ENCODE data around the gene SPECC1L. TPM values are rescaled to one million over a fixed set of nuclear protein-coding genes. Genes with fewer than 3 reads are reported as not detected.
"Not testable (repeated sequence)": the region's sequence is repeated elsewhere in the genome, so short reads cannot be mapped to it uniquely, and the experiment has no call there.

SPECC1L gene
- total RNA-seq, 6 donors from 2014 or later: 37.7 to 80.6 (median 62.3) TPM

GRCh38 chr22:24282401-24282800 is 11.8 kb downstream of the SPECC1L start:
- ATAC-seq (ENCODE audit: low FRiP score in 2 of 2): no peak

DNA sequence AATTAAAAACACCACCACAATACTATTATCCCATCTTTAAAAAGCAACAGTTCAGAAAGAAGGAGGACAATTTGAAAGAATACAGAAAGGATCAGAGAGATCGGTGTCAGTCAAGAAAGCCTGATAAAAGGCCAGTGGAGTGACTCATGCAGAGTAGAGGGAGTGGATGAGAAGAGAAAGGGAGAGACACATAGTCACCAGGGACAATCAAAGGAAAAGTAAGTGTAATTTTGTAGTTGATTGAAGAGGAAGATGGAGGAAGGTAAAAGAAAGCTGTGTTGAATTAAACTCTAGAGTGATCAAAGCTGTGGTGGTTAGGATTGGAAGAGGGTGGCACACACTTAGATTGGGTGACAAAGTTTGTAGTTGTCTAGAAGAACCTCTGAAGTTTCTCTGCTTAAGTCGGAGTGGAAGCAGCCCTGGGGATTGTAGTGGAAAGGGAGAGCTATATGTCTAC is 14.1 kb downstream of the SPECC1L start:
- no peaks in the 10 kb centered on the region for H3K27me3 ChIP-seq
- no peaks in the 10 kb centered on the region for H3K36me3 ChIP-seq
- no peak for DNase-seq
- ATAC-seq (ENCODE audit: low FRiP score in 2 of 2): no peak
- H3K4me3 ChIP-seq: no peak overlapping the region
- TF ChIP-seq POLR2AphosphoS5 (IDR thresholded peaks at IDR 0.05): no peak
- no peak for TF ChIP-seq POLR2A (IDR thresholded peaks at IDR 0.05)
- no peak for TF ChIP-seq EP300 (IDR thresholded peaks at IDR 0.05)
- TF ChIP-seq CTCF (IDR thresholded peaks at IDR 0.05): no peak
- peaks cover 14 to 36% (median 26%) of the 10 kb centered on the region in 4 donors for H3K4me1 ChIP-seq
- H3K9me3 ChIP-seq: no peaks in the 10 kb centered on the region
- 68 to 80% methylated on average over 2 of the region's 2 CpGs for WGBS, 2 donors
- peak overlapping the region; percentile 16 to 44 (median 28) for H3K27ac ChIP-seq

More at GRCh38 chr22:24282401-24282800, 11.8 kb downstream of the SPECC1L start:
- H3K4me1 ChIP-seq: peaks cover 8 to 30% (median 17%) of the 10 kb centered on the region in 4 donors
- H3K36me3 ChIP-seq: no peaks in the 10 kb centered on the region
- no peaks in the 10 kb centered on the region for H3K27me3 ChIP-seq
- no peak overlapping the region for H3K4me3 ChIP-seq
- DNase-seq: no peak
- TF ChIP-seq POLR2A (IDR thresholded peaks at IDR 0.05): no peak
- WGBS, 2 donors: 61 to 65% methylated on average over 2 of the region's 2 CpGs
- H3K9me3 ChIP-seq: no peaks in the 10 kb centered on the region
- H3K27ac ChIP-seq: no peak overlapping the region

GRCh38 chr22:24285245-24285644 is 14.6 kb downstream of the SPECC1L start:
- Histone ChIP-seq H3K4me3 (no peak overlapping the region), H3K27me3 (no peaks in the 10 kb centered on the region), H3K36me3 (no peaks in the 10 kb centered on the region), H3K9me3 (no peaks in the 10 kb centered on the region), H3K27ac (peak overlapping the region; percentile 16 to 44 (median 28)), H3K4me1 (peaks cover 19 to 39% (median 31%) of the 10 kb centered on the region in 4 donors)
- TF ChIP-seq POLR2AphosphoS5 (IDR thresholded peaks at IDR 0.05): no peak
- TF ChIP-seq EP300 (IDR thresholded peaks at IDR 0.05): no peak
- no peak for TF ChIP-seq CTCF (IDR thresholded peaks at IDR 0.05)
- no peak for TF ChIP-seq POLR2A (IDR thresholded peaks at IDR 0.05)
- no peak for ATAC-seq (ENCODE audit: low FRiP score in 2 of 2)
- WGBS, 2 donors: 49 to 54% methylated on average over 4 of the region's 4 CpGs
- no peak for DNase-seq

DNA sequence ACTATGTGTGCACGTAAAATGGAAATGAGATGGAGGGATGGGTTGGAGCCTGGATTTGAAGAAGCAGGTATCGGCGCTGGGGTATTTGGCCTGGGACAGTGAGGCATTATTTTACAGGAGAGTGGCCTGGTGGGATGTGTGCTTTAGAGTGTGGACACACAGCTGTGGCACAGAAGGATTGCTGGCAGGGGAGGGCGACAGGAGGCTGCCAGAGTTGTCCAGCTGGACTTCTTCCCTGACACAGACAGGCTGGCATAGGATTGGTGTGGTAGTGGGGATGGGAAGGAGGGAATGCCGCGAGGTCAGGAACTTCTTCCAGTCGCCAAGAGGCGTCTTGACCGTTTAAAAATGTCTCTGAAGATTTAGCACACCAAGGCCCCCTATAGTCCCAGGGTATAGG is 16.6 kb downstream of the SPECC1L start:
- WGBS, 2 donors: 69 to 82% methylated on average over 3 to 6 of the region's 9 CpGs
- not testable (repeated sequence) for H3K4me3 ChIP-seq; DNase-seq; H3K36me3 ChIP-seq; H3K27me3 ChIP-seq; H3K9me3 ChIP-seq; ATAC-seq (ENCODE audit: low FRiP score in 2 of 2)
- H3K27ac ChIP-seq: peak overlapping the region in 2 of 4 donors; percentile 22 to 38
- peaks cover 34 to 57% (median 44%) of the 10 kb centered on the region in 4 donors for H3K4me1 ChIP-seq

DNA sequence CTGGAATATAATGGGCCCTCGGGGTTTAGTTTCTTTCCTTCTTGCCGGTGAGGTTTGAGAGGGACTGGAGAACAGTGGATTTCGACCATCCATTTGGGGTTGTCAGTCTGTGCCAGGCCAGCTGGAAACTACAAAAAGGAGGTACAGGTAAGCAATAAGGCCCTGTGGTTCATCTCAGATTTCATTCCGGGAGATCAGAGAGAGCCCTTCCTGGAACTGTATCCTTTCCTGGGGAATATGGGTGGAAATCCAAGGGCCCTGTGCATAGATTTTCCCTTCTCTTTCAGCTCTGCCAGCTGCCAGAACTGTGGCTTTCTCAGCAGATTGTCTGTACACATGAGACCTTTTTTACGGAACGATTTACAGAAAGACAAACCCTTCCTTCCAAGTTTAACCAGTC is 17.2 kb downstream of the SPECC1L start:
- peak overlapping the region in 1 of 4 donors; percentile 22 for H3K27ac ChIP-seq
- H3K9me3 ChIP-seq; DNase-seq; H3K4me3 ChIP-seq; ATAC-seq (ENCODE audit: low FRiP score in 2 of 2); H3K27me3 ChIP-seq; H3K36me3 ChIP-seq: not testable (repeated sequence)
- 82 to 85% methylated on average over 6 of the region's 6 CpGs for WGBS, 2 donors
- peaks cover 35 to 58% (median 44%) of the 10 kb centered on the region in 4 donors for H3K4me1 ChIP-seq

- Histone ChIP-seq H3K4me1 (peaks cover 35 to 58% (median 46%) of the 10 kb centered on the region in 4 donors), H3K9me3 (no peaks in the 10 kb centered on the region), H3K27me3 (no peaks in the 10 kb centered on the region), H3K27ac (peak overlapping the region in 3 of 4 donors; percentile 21 to 51 (median 39)), H3K4me3 (no peak overlapping the region), H3K36me3 (no peaks in the 10 kb centered on the region)
- ATAC-seq (ENCODE audit: low FRiP score in 2 of 2) (peak; percentile 41 to 86), DNase-seq (no peak)
- WGBS, 2 donors: 35 to 37% methylated on average over 4 of the region's 4 CpGs
- no peak for TF ChIP-seq POLR2A (IDR thresholded peaks at IDR 0.05)
- TF ChIP-seq POLR2AphosphoS5 (IDR thresholded peaks at IDR 0.05): peak in 1 of 2 donors; percentile 13
Observed at GRCh38 chr22:24289114-24289513, 18.5 kb downstream of the SPECC1L start.

DNA sequence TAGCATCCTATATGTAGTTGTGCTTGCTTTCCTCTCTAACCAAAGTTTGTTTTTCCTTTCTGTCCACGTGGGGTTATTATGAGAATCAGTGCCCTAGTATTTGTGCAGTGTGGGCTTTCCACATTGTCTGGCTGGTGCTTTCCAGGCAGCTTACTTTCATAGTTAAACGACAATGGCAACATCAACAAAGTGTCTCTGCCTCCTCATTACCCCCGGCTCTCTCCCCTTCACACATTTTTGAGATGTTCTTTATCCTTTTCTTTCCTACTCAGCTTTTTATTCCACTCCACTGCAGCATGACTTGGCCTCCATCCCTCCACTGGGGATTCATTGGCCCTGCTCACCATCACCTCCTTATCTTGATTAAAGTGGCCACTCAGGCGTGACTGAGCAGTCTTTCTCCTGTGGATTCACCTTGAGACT is 19.1 kb downstream of the SPECC1L start:
- Histone ChIP-seq H3K4me1 (peaks cover 37 to 58% (median 47%) of the 10 kb centered on the region in 4 donors), H3K9me3 (no peaks in the 10 kb centered on the region), H3K36me3 (no peaks in the 10 kb centered on the region), H3K4me3 (no peak overlapping the region), H3K27me3 (no peaks in the 10 kb centered on the region), H3K27ac (peak overlapping the region; percentile 21 to 52 (median 45))
- 30 to 45% methylated on average over 4 of the region's 4 CpGs for WGBS, 2 donors
- DNase-seq (no peak), ATAC-seq (ENCODE audit: low FRiP score in 2 of 2) (peak; percentile 15 to 48)
- TF ChIP-seq POLR2A (IDR thresholded peaks at IDR 0.05) (no peak), EP300 (IDR thresholded peaks at IDR 0.05) (no peak), POLR2AphosphoS5 (IDR thresholded peaks at IDR 0.05) (peak in 1 of 2 donors; percentile 7), CTCF (IDR thresholded peaks at IDR 0.05) (no peak)

Measured in upper lobe of left lung (tissue), 6 donors.